SU-DHL-6 (cell line): ENCODE results near the gene KMT2E.

Experiments used
- H2AFZ ChIP-seq: fragments of 200-600 bp; sonication (generic); 2 replicates; pipeline ENCODE4 v1.6.1; 2014; ENCODE audit warnings: low read depth, mild to moderate bottlenecking, moderate library complexity, mixed read lengths, antibody characterized with exemption, low read length; ENCODE audit not compliant: severe bottlenecking
- H3F3A ChIP-seq: fragments of 200-600 bp; shearing (Covaris generic); 2 replicates; pipeline ENCODE4 v1.6.0; 2016; ENCODE audit warnings: antibody characterized with exemption, mild to moderate bottlenecking; ENCODE audit not compliant: insufficient read depth
- H3K27ac ChIP-seq: fragments of 200-600 bp; sonication (generic); 2 replicates; pipeline ENCODE4 v1.5.1; 2016; ENCODE audit warnings: low read depth, mild to moderate bottlenecking, low read length, moderate library complexity, mixed read lengths
- H3K27me3 ChIP-seq: fragments of 200-600 bp; sonication (generic), shearing (Covaris generic); 2 replicates; pipeline ENCODE4 v1.6.0; 2014; ENCODE audit warnings: mild to moderate bottlenecking, low read length
- H3K36me3 ChIP-seq: fragments of 200-600 bp; sonication (generic); 2 replicates; pipeline ENCODE4 v1.6.1; 2014; ENCODE audit warnings: mild to moderate bottlenecking, low read length, mixed read lengths
- H3K4me2 ChIP-seq: fragments of 300-600, 200-600 bp; shearing (Covaris generic), sonication (generic); 2 replicates; pipeline ENCODE4 v1.6.0; 2014; ENCODE audit warnings: low read length, low read depth, mild to moderate bottlenecking; ENCODE audit not compliant: poor library complexity, severe bottlenecking
- H3K4me3 ChIP-seq: fragments of 200-600 bp; sonication (generic); 2 replicates; pipeline ENCODE4 v1.5.1; 2014; ENCODE audit warnings: antibody characterized with exemption, low read length, mild to moderate bottlenecking, mixed read lengths; ENCODE audit not compliant: insufficient read depth, poor library complexity, severe bottlenecking
- H3K79me2 ChIP-seq: fragments of 200-600 bp; sonication (generic); 2 replicates; pipeline ENCODE4 v1.6.1; 2014; ENCODE audit warnings: mild to moderate bottlenecking, low read length, moderate library complexity; ENCODE audit not compliant: insufficient read depth
- H3K9ac ChIP-seq: fragments of 200-600 bp; sonication (generic); 2 replicates; pipeline ENCODE4 v1.7.0; 2014; ENCODE audit warnings: mild to moderate bottlenecking, low read length
- H3K9me2 ChIP-seq: fragments of 200-600 bp; sonication (generic); replicated peaks from 2 replicates; pipeline ENCODE4 v1.6.1; 2014; ENCODE audit warnings: low read length; ENCODE audit not compliant: insufficient read depth
- H3K9me3 ChIP-seq: fragments of 200-600 bp; sonication (generic); 2 replicates; pipeline ENCODE4 v1.6.1; 2014; ENCODE audit warnings: low read length, mixed read lengths; ENCODE audit not compliant: insufficient read depth
- H4K20me1 ChIP-seq: fragments of 200-600 bp; sonication (generic); 2 replicates; pipeline ENCODE4 v1.6.1; 2014; ENCODE audit warnings: low read depth, mild to moderate bottlenecking, antibody characterized with exemption, low read length, moderate library complexity, mixed read lengths
- EZH2phosphoT487 ChIP-seq: fragments of 200-600 bp; sonication (generic), shearing (Covaris generic); conservative IDR thresholded peaks from 2 replicates; pipeline ENCODE4 v1.6.1; 2018; ENCODE audit warnings: mild to moderate bottlenecking, antibody characterized with exemption, low read length, moderate library complexity, mixed read lengths
- TF ChIP-seq, protein P1 (sequence below): fragments of 200-600 bp; sonication (generic); IDR thresholded peaks from one replicate; pipeline ENCODE4 v1.5.1; 2017; ENCODE audit warnings: antibody characterized with exemption, mild to moderate bottlenecking, low read length, moderate library complexity; ENCODE audit not compliant: insufficient read depth, poor library complexity, severe bottlenecking

KMT2E gene

DNA sequence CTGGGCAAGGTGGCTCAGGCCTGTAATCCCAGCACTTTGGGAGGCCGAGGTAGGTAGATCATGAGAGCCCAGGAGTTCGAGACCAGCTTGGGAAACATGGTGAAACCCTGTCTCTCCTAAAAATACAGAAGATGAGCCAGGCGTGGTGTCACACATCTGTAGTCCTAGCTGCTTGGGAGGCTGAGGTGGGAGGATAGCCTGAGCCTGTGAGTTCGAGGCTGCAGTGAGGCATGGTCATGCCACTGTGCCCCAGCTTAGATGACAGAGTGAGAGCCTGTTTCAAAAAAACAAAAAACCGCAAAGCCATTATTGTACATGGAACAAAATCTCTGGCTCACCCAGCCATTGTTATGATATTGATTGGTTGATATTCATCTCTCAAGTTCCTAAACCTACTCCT, 53.7 kb downstream of the KMT2E start:
- H3K27me3 ChIP-seq: no peaks in the 10 kb centered on the region
- H3K36me3 ChIP-seq: peaks cover 75% of the 10 kb centered on the region
- no peak overlapping the region for H3K27ac ChIP-seq
- peaks cover 16% of the 10 kb centered on the region for H4K20me1 ChIP-seq
- H3K79me2 ChIP-seq: peaks cover 47% of the 10 kb centered on the region
- H3K4me3 ChIP-seq: no peak overlapping the region
- H3K9me2 ChIP-seq: no peaks in the 10 kb centered on the region
- no peak overlapping the region for H3K4me2 ChIP-seq
- peaks cover 18% of the 10 kb centered on the region; the same call in 1 of the 2 replicates for H3F3A ChIP-seq
- H3K9ac ChIP-seq: no peak overlapping the region
- no peaks in the 10 kb centered on the region for H3K9me3 ChIP-seq
- H2AFZ ChIP-seq: no peak overlapping the region
- TF ChIP-seq, protein P1, sequence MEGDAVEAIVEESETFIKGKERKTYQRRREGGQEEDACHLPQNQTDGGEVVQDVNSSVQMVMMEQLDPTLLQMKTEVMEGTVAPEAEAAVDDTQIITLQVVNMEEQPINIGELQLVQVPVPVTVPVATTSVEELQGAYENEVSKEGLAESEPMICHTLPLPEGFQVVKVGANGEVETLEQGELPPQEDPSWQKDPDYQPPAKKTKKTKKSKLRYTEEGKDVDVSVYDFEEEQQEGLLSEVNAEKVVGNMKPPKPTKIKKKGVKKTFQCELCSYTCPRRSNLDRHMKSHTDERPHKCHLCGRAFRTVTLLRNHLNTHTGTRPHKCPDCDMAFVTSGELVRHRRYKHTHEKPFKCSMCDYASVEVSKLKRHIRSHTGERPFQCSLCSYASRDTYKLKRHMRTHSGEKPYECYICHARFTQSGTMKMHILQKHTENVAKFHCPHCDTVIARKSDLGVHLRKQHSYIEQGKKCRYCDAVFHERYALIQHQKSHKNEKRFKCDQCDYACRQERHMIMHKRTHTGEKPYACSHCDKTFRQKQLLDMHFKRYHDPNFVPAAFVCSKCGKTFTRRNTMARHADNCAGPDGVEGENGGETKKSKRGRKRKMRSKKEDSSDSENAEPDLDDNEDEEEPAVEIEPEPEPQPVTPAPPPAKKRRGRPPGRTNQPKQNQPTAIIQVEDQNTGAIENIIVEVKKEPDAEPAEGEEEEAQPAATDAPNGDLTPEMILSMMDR: no peak
- no peak for TF ChIP-seq EZH2phosphoT487

DNA sequence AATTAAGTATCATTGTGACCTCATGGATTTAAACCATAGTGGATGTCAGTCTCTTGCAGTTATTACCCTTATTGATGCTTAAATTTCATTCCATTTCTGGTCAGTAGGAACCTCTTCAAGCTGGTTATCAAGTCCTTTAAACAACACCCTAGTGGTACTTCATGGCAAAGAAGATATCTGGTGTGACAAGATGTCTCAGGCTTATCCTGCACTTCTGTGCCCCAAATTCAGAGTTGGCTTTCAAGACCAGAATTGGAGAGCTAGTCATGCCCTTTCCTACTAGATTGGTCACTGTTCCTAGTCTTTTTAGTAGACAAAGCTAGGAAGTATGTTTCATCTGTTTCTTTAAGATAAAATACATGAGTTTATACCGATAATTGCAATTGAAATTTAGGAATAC, 54.9 kb downstream of the KMT2E start:
- Histone ChIP-seq H3K9me3 (no peaks in the 10 kb centered on the region), H3K79me2 (peaks cover 38% of the 10 kb centered on the region), H3K36me3 (peaks cover 70% of the 10 kb centered on the region), H3K27me3 (no peaks in the 10 kb centered on the region), H3K27ac (no peak overlapping the region), H3K4me3 (no peak overlapping the region), H2AFZ (no peak overlapping the region), H3K4me2 (no peak overlapping the region), H3K9me2 (no peaks in the 10 kb centered on the region), H4K20me1 (peaks cover 13% of the 10 kb centered on the region), H3K9ac (no peak overlapping the region), H3F3A (peaks cover 24% of the 10 kb centered on the region)
- TF ChIP-seq EZH2phosphoT487: no peak
- TF ChIP-seq, protein P1: no peak

DNA sequence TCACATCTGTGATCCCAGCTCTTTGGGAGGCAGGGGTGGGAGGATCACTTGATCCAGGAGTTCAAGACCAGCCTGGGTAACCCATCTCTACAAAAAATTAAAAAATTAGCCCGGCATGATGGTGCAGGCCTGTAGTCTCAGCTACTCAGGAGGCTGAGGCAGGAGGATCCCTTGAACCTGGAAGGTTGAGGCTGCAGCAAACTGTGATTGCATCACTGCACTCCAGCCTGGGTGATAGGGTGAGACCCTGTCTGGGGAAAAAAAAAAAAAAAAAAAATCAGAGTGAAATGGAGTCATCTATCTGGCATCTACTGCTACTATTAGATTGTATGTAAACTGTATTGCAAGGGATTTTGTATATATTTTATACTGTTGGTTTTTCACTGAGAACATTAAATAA, 59.1 kb downstream of the KMT2E start:
- peaks cover 12% of the 10 kb centered on the region; the same call in 1 of the 2 replicates for H3K79me2 ChIP-seq
- H3K4me2 ChIP-seq: no peak overlapping the region
- H2AFZ ChIP-seq: no peak overlapping the region
- H3K9me2 ChIP-seq: no peaks in the 10 kb centered on the region
- no peak overlapping the region for H3K4me3 ChIP-seq
- no peak overlapping the region for H3K27ac ChIP-seq
- H3K9ac ChIP-seq: no peak overlapping the region
- no peaks in the 10 kb centered on the region for H3K9me3 ChIP-seq
- H3K27me3 ChIP-seq: no peaks in the 10 kb centered on the region
- H3K36me3 ChIP-seq: peaks cover 75% of the 10 kb centered on the region
- peaks cover 20% of the 10 kb centered on the region; the same call in 1 of the 2 replicates for H4K20me1 ChIP-seq
- no peak for TF ChIP-seq EZH2phosphoT487
- TF ChIP-seq, protein P1: no peak
- H3F3A ChIP-seq: peaks cover 38% of the 10 kb centered on the region
